DND-41 (cell line): Measurements from ENCODE around the gene PTK6.

ENCODE experiments used
- ATAC-seq: fragments of 200-7000 bp; cut with Tn5 transposase; 3 replicates; pipeline ENCODE4 v1.9.1; 2021; ENCODE audit warnings: low read depth; ENCODE audit not compliant: insufficient read depth
- DNase-seq: peaks from one replicate; pipeline ENCODE4 v3.0.0-alpha.2; 2020
- H2AFZ ChIP-seq: 2 replicates; pipeline ENCODE4 v1.6.0; 2012; ENCODE audit warnings: low read depth, low read length
- H3K27ac ChIP-seq: 2 replicates; pipeline ENCODE4 v1.5.1; 2012; ENCODE audit warnings: low read length, inconsistent platforms
- H3K27me3 ChIP-seq: fragments of 200-600 bp; sonication (generic); 2 replicates; pipeline ENCODE4 v1.6.0; 2012; ENCODE audit warnings: low read length, mild to moderate bottlenecking, inconsistent platforms; ENCODE audit not compliant: insufficient read depth, poor library complexity
- H3K36me3 ChIP-seq: 2 replicates; pipeline ENCODE4 v1.5.1; 2012; ENCODE audit warnings: low read length, inconsistent platforms; ENCODE audit not compliant: insufficient read depth
- H3K4me1 ChIP-seq: 2 replicates; pipeline ENCODE4 v1.5.1; 2012; ENCODE audit warnings: mild to moderate bottlenecking, low read length; ENCODE audit not compliant: insufficient read depth
- H3K4me2 ChIP-seq: 2 replicates; pipeline ENCODE4 v1.6.0; 2012; ENCODE audit warnings: mild to moderate bottlenecking, moderate library complexity, low read length, inconsistent platforms; ENCODE audit not compliant: insufficient read depth
- H3K4me3 ChIP-seq, 2 experiments: fragments of 200-600 bp in 1 of 2; shearing (Covaris generic) in 1 of 2; 2 replicates each; pipeline ENCODE4 v1.5.1; 2012 to 2016; ENCODE audit warnings: inconsistent platforms in 2 of 2, low read length in 2 of 2, mild to moderate bottlenecking in 2 of 2, low read depth in 1 of 2, moderate library complexity in 1 of 2
- H3K79me2 ChIP-seq: 2 replicates; pipeline ENCODE4 v1.6.0; 2012; ENCODE audit warnings: low read length, inconsistent platforms; ENCODE audit not compliant: insufficient read depth
- H3K9ac ChIP-seq: 2 replicates; pipeline ENCODE4 v1.6.0; 2012; ENCODE audit warnings: low read depth, mild to moderate bottlenecking, inconsistent platforms, low read length, moderate library complexity
- H3K9me3 ChIP-seq: 2 replicates; pipeline ENCODE4 v1.5.1; 2012; ENCODE audit warnings: low read length, moderate library complexity, mild to moderate bottlenecking, inconsistent platforms; ENCODE audit not compliant: insufficient read depth, severe bottlenecking
- H4K20me1 ChIP-seq: 2 replicates; pipeline ENCODE4 v1.6.0; 2012; ENCODE audit warnings: low read length; ENCODE audit not compliant: insufficient read depth
- CTCF ChIP-seq: IDR thresholded peaks from 2 replicates; pipeline ENCODE4 v1.5.1; 2012; ENCODE audit warnings: borderline replicate concordance, low read length, moderate library complexity, mild to moderate bottlenecking; ENCODE audit not compliant: poor library complexity, severe bottlenecking; ENCODE audit errors: extremely low read depth
- EZH2 ChIP-seq: IDR thresholded peaks from 3 replicates; pipeline ENCODE4 v1.6.1; 2012; ENCODE audit warnings: borderline replicate concordance, low read depth, mild to moderate bottlenecking, moderate library complexity, low read length, inconsistent platforms; ENCODE audit not compliant: severe bottlenecking

PTK6 gene

GRCh38 chr20:63546956-63547724 lies 10.0 kb upstream of the PTK6 start:
- H3K4me3 ChIP-seq, result no peak overlapping the region
- H3K27me3 ChIP-seq, result peaks cover 4% of the 10 kb centered on the region
- no peak overlapping the region for H3K4me2 ChIP-seq
- H3K4me1 ChIP-seq, result peaks cover 4% of the 10 kb centered on the region
- ATAC-seq (no peak), DNase-seq (no peak)
- no peaks in the 10 kb centered on the region for H3K9me3 ChIP-seq
- no peak overlapping the region for H2AFZ ChIP-seq
- TF ChIP-seq CTCF, result no peak
- TF ChIP-seq EZH2, result no peak
- H3K79me2 ChIP-seq, result no peaks in the 10 kb centered on the region
- no peaks in the 10 kb centered on the region for H3K36me3 ChIP-seq
- H3K27ac ChIP-seq, result no peak overlapping the region
- no peak overlapping the region for H3K9ac ChIP-seq
- H4K20me1 ChIP-seq, result peaks cover 7% of the 10 kb centered on the region

- H2AFZ ChIP-seq, result no peak overlapping the region
- H3K36me3 ChIP-seq, result no peaks in the 10 kb centered on the region
- DNase-seq (no peak), ATAC-seq (no peak)
- peaks cover 4% of the 10 kb centered on the region for H3K27me3 ChIP-seq
- no peak overlapping the region for H3K27ac ChIP-seq
- H3K9me3 ChIP-seq, result no peaks in the 10 kb centered on the region
- peaks cover 7% of the 10 kb centered on the region for H4K20me1 ChIP-seq
- H3K9ac ChIP-seq, result no peak overlapping the region
- no peak overlapping the region for H3K4me3 ChIP-seq
- H3K4me2 ChIP-seq, result no peak overlapping the region
- H3K4me1 ChIP-seq, result no peaks in the 10 kb centered on the region
- TF ChIP-seq CTCF, result no peak
- TF ChIP-seq EZH2, result no peak
- no peaks in the 10 kb centered on the region for H3K79me2 ChIP-seq
These were observed 9.2 kb upstream of the PTK6 start for GRCh38 chr20:63546256-63546955.

GRCh38 chr20:63545814-63546213 lies 8.6 kb upstream of the PTK6 start:
- Histone ChIP-seq H3K79me2 (no peaks in the 10 kb centered on the region), H2AFZ (no peak overlapping the region), H3K9me3 (no peaks in the 10 kb centered on the region), H3K9ac (no peak overlapping the region), H3K4me3 (no peak overlapping the region), H3K4me1 (no peaks in the 10 kb centered on the region), H3K27ac (no peak overlapping the region), H4K20me1 (peaks cover 7% of the 10 kb centered on the region), H3K4me2 (no peak overlapping the region), H3K36me3 (no peaks in the 10 kb centered on the region), H3K27me3 (peaks cover 4% of the 10 kb centered on the region)
- no peak for ATAC-seq
- no peak for DNase-seq
- TF ChIP-seq EZH2 (no peak), CTCF (no peak)
